HG03060 (cell line): ENCODE results near the gene EIF3L.

Experiments used
- ATAC-seq: cut with Tn5 transposase; IDR thresholded peaks from one replicate; pipeline ENCODE4 v1.9.1; 2021; ENCODE audit warnings: low read depth, moderate number of reproducible peaks; ENCODE audit not compliant: unreplicated experiment

Gene EIF3L

DNA sequence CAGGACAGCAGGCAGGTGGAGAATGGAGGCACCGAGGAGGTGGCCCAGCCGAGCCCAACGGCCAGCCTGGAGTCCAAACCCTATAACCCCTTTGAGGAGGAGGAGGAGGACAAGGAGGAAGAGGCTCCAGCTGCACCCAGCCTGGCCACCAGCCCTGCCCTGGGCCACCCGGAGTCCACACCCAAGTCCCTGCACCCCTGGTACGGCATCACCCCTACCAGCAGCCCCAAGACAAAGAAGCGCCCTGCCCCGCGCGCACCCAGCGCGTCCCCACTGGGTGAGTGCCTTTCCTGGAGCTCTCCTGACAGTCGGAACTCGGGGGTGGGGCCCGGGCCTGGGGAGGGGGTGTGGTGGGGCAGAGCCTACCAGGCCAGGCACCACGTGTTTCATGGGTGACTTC is 76.5 kb downstream of the EIF3L start:
- no peak for ATAC-seq

DNA sequence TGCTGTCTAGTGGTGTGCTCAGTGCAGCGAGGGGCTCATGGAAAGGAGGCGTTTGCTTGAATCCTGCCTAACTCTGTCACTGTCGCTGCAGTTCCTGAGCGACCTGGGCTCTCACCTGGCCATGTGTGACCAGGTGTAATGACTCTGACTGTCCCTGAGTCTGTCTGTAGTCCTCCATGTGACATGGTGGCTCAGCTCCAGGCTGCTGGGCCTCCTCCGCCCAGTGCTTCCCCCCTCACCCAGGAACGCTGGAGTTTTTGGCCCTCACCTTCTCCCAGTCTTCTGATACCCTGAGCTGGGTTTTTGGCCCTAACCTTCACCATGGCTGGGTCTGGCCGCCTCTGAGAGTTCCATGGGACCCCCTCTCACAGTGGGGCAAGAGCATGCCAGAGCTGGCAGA is 77.1 kb downstream of the EIF3L start:
- no peak for ATAC-seq

DNA sequence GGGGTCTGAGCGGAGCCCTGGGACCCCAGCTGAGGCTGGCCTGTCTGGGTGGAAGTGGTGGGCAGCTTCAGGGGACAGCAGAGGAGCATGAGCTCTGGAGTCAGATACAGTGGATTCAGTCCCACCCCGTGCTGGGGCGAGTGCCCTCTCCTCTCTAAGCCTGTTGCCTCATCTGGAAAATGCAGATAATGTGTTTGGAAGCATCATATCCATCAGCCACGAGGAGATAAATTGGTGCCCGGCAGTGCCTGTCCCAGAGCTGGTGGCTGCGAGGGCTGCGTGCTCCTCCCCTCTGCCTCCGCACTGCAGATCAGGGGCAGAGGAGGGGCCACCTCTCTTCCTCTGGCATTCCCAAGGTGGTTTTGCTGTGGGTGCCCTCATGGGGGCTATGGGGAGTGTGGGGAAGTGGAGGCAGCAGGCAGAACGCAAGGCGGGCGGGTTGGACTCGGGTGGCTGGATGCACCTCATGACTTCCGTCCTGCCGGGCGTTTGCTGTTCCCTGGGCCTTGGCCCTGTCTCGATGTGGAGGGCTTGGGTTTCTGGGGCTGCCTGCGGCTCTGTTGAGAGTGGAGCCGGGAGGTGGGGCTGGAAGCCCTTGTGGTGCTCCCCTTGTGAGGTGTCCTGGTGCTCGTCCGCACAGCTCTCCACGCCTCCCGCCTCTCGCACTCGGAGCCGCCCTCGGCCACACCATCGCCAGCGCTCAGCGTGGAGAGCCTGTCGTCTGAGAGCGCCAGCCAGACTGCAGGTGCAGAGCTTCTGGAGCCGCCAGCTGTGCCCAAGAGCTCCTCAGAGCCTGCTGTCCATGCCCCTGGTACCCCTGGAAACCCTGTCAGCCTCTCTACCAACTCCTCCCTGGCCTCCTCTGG is 77.8 kb downstream of the EIF3L start:
- no peak for ATAC-seq

DNA sequence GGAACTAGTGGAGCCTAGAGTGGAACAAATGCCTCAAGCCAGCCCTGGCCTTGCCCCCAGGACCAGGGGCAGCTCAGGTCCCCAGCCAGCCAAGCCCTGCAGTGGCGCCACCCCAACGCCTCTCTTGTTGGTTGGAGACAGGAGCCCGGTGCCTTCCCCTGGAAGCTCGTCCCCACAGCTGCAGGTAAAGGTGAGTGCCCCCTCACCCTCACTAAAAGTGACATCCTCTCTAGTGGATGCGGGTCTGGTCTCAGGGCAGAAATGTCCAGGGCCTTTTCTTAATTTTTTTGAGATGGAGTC is 78.4 kb downstream of the EIF3L start:
- ATAC-seq = no peak

DNA sequence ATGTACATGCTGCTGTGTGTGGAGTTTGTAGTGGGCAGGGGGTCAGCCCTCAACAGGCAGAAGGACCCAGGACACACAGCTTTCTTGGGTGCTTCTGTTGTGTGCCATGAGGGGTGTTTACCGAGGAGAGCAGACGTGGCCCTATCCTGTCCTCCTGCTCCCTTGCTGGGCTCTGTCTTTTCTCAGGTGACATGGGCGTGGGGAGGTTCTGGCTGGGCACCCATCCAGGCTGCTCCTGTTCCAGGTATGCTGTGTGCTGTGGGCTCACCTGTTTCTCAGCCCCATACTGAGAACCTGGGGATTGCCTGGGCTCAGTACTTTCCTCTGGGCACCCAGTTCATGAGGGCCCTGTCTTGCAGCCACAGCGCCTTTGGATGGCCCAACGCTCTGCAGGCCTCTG is 80.2 kb downstream of the EIF3L start:
- no peak for ATAC-seq

GRCh38 chr22:37930270-37930951 is 81.2 kb downstream of the EIF3L start:
- no peak for ATAC-seq

DNA sequence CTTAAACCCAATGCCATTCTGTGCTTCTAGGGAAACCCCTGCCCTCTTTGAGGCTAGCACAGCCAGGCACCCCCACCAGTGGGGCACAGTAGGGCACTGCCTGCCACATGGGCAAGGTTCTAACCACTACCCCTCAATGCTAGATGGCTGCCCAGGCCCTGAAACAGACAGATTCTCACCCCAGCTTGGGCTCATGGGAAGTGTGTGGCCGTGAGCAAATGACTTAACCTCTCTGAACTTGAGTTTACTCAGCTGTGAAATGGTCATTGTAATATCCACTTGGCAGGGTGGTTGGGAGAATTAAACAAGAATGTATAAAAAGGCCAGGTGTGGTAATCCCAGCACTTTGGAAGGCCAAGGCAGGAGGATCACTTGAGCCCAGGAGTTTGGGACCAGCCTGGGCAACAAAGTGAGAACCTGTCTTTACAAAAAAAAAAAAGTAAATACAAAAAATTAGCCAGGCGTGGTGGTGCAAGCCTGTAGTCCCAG is 81.8 kb downstream of the EIF3L start:
- no peak for ATAC-seq

DNA sequence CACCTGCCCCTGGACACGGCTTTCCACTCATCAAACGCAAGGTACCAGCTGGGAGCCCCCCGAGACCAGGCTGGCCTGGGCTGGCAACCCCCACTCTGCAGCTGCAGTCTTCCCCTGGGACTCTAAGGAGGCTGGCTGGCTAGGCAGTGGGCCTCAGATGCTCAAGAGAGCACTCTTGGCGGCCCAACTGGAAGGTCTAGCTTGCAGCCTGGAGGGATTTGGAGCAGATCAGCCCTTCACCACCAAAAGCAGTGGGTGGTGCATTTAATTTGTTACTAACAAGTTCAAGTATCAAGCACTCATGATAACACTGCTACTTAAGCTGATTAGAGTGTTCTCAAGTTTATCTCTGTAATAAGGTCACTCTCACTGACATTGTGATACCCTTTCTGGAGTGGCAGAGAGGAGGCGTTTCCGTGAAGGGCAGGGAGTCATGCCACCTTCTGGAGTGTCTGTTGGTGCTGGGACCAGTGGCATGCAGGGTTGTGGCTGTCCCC is 82.7 kb downstream of the EIF3L start:
- no peak for ATAC-seq

- ATAC-seq = no peak
Measured at GRCh38 chr22:37932401-37932800, 83.2 kb downstream of the EIF3L start.

DNA sequence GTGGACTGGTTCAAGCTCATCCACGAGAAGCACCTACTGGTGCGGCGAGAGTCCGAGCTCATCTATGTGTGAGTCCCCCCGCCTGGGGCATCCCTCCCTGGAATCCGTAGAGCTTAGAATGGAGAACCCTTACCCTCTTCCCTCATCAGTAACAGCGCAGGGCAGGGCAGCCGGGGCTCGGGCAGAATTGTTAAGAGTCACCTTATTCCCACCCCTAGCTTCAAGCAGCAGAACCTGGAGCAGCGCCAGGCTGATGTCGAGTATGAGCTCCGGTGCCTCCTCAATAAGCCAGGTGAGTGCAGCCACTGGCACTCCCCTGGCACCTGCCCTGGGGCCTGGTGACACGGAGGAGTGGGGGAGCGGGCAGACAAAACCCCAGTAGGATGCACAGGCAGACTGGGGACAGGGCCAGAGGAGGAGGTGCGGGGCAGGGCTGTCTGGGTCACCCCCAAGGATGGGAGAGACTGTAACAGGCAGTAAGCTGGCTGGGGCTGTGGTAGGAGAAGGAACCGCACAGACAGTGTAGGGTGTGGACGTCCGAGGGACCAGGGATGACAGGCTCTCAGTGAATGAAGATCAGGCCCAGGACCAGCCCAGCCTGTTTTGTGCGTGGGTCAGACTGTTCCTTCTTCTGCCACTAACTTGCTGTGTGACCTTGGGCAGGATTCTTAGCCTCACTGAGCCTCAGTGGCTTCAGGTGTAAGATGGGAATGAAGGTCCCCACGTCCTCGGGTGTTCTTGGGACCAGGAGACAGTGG is 83.8 kb downstream of the EIF3L start:
- ATAC-seq = no peak

- ATAC-seq = no peak
Measured at GRCh38 chr22:37933711-37934376, 84.6 kb downstream of the EIF3L start.
